B cell (primary cell): ENCODE data around the gene ABCC1.

Experiments
- CTCF ChIP-seq: fragments of 200-600 bp; IDR thresholded peaks from one replicate; pipeline ENCODE4 v1.8.0; 2022; ENCODE audit warnings: antibody characterized with exemption, mild to moderate bottlenecking
- EZH2 ChIP-seq: IDR thresholded peaks from 2 replicates; pipeline ENCODE4 v1.6.1; 2012; ENCODE audit warnings: borderline replicate concordance, low read depth, mild to moderate bottlenecking, moderate library complexity, low read length; ENCODE audit not compliant: insufficient read depth, poor library complexity, severe bottlenecking

DNA sequence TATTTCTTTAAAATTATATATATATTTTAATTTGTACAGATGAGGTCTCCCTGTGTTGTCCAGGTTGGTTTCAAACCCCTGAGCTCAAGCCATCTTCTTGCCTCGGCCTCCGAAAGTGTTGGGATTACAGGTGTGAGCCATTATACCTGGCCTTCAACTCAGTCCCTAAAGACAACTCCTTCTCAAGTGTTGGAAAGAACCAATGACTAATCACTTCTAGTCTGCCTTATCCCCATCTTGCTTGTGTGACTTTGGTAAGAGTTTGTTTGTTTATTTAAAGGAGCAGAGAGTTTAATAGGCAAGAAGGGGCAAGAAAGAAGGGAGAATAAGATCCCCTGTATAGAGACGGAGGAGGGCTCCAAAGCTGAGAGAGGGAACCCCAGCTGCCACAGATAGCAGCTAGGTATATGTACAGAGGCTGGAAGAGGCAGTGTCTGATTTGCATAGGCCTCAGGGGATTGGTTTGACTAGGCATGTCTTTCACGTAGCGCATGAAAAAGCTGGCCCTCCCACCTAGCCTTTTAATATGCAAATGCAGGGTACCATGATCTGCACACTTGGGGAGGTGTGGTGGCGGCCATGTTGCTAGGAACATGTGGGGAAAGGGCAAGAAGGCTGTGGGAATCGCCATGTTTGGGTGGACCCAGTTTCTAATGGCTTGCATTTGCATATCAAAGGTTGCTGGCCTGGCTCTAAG, 21.5 kb downstream of the ABCC1 start:
- TF ChIP-seq EZH2, result no peak
- TF ChIP-seq CTCF, result no peak
